Fibroblast of the aortic adventitia (primary cell): ENCODE results near the gene GPR82. TPM values are rescaled to one million over a fixed set of nuclear protein-coding genes. Genes with fewer than 3 reads are reported as not detected.

Experiments used
- DNase-seq: peaks from one replicate; pipeline ENCODE4 v3.0.0-alpha.2; 2010; ENCODE audit warnings: low read depth
- H3K4me3 ChIP-seq: 2 replicates; pipeline ENCODE4 v1.5.1; 2011; ENCODE audit warnings: low read depth, mild to moderate bottlenecking, control low read depth, low read length, moderate library complexity
- CTCF ChIP-seq: IDR thresholded peaks from 2 replicates; pipeline ENCODE4 v1.5.1; 2011; ENCODE audit warnings: mild to moderate bottlenecking, low read length, control low read depth, inconsistent platforms; ENCODE audit not compliant: insufficient read depth
- small RNA-seq: library from RNA; depleted of rRNA; stranded (forward); fragments of <200 nt; gene quantifications from one replicate; pipeline ENCODE3, GENCODE V24; 2012
- total RNA-seq: library from RNA; depleted of rRNA; stranded (reverse); fragments of >200 nt; gene quantifications from 2 replicates; pipeline ENCODE4 v1.2.3, GENCODE V29; 2012; ENCODE audit warnings: low replicate concordance

Gene GPR82
- total RNA-seq, 1 donor = under 0.01 TPM

- DNase-seq = no peak
- TF ChIP-seq CTCF = no peak
- no peak overlapping the region for H3K4me3 ChIP-seq
Measured at GRCh38 chrX:41758401-41758800, 34.4 kb downstream of the GPR82 start.

GRCh38 chrX:41759817-41760216 is 35.8 kb downstream of the GPR82 start:
- peak; percentile 58 for TF ChIP-seq CTCF
- no peak overlapping the region for H3K4me3 ChIP-seq
- DNase-seq = peak; percentile 47

GRCh38 chrX:41761169-41761568 is 37.2 kb downstream of the GPR82 start:
- H3K4me3 ChIP-seq = no peak overlapping the region
- TF ChIP-seq CTCF = no peak
- DNase-seq = no peak

- TF ChIP-seq CTCF = no peak
Measured at GRCh38 chrX:41761702-41762101, 37.7 kb downstream of the GPR82 start.

GRCh38 chrX:41779030-41779564 is 55.1 kb downstream of the GPR82 start:
- TF ChIP-seq CTCF = no peak
- DNase-seq = peak; percentile 49

More at GRCh38 chrX:41761702-41762101, 37.7 kb downstream of the GPR82 start:
- no peak for DNase-seq
- H3K4me3 ChIP-seq = no peak overlapping the region

More at GRCh38 chrX:41779030-41779564, 55.1 kb downstream of the GPR82 start:
- no peak overlapping the region for H3K4me3 ChIP-seq

Small RNA genes within 50 kb of the gene (small RNA-seq; reads per million reads assigned to genes)
- not detected for gene RN7SL144P

Other genes with a start within 250 kb of the GPR82 start
- gene GPR34, start 35.2 kb upstream of the GPR82 start, total RNA-seq = not detected in 2 replicates
- 24.9 and 104 TPM in 2 replicates for gene CASK, start 199.4 kb downstream of the GPR82 start, total RNA-seq